CD4-positive, alpha-beta T cell (primary cell): ENCODE measurements around the gene KIF25. TPM values are rescaled to one million over a fixed set of nuclear protein-coding genes. Genes with fewer than 3 reads are reported as not detected.

Source experiments
- ATAC-seq: fragments of 200-7000 bp; cut with Tn5 transposase; one replicate; pipeline ENCODE4 v1.10.0; 2022; ENCODE audit warnings: mild to moderate bottlenecking; ENCODE audit not compliant: poor library complexity
- CTCF ChIA-PET: fragments of 350-600 bp; sonication (Branson Sonifier 250); formaldehyde crosslinking; loops from one replicate; lab custom pipeline; 2021; ENCODE audit warnings: antibody characterized with exemption, inconsistent platforms; lab: Charles Lee
- POLR2A ChIA-PET: fragments of 350-600 bp; sonication (Branson Sonifier 250); formaldehyde crosslinking; loops from one replicate; lab custom pipeline; 2021; ENCODE audit warnings: antibody characterized with exemption, inconsistent platforms; lab: Charles Lee
- DNase-seq, 14 experiments: peaks; one replicate each; pipeline ENCODE4 v3.0.0-alpha.2; 2013 to 2020; ENCODE audit warnings: mixed read lengths in 2 of 14
- H3K27ac ChIP-seq, 2 donors: one replicate each; pipeline versions ENCODE4 v1.5.1 to v1.7.0; 2013; ENCODE audit warnings: low read length in 2 of 2, low read depth in 1 of 2, mild to moderate bottlenecking in 1 of 2
- H3K27me3 ChIP-seq, 2 experiments: 1 replicate in 1 of 2; 2 replicates in 1 of 2; pipeline versions ENCODE4 v1.6.1 to v1.7.0; 2013; ENCODE audit warnings: low read length in 2 of 2, control low read depth in 1 of 2, mild to moderate bottlenecking in 1 of 2, moderate library complexity in 1 of 2; ENCODE audit not compliant: insufficient read depth in 2 of 2, control insufficient read depth in 1 of 2
- H3K36me3 ChIP-seq: one replicate; pipeline ENCODE4 v1.6.1; 2013; ENCODE audit warnings: low read length, control low read depth; ENCODE audit not compliant: insufficient read depth
- H3K4me1 ChIP-seq: one replicate; pipeline ENCODE4 v1.6.1; 2013; ENCODE audit warnings: low read length, control low read depth; ENCODE audit not compliant: insufficient read depth
- H3K4me3 ChIP-seq: one replicate; pipeline ENCODE4 v1.5.1; 2013; ENCODE audit warnings: mild to moderate bottlenecking, low read length, moderate library complexity
- H3K9me3 ChIP-seq, 2 experiments: 1 replicate in 1 of 2; 2 replicates in 1 of 2; pipeline versions ENCODE4 v1.6.1 to v1.7.0; 2013; ENCODE audit warnings: low read length in 2 of 2, mild to moderate bottlenecking in 2 of 2, control low read depth in 1 of 2, moderate library complexity in 1 of 2; ENCODE audit not compliant: control insufficient read depth in 1 of 2, insufficient read depth in 1 of 2
- H3K27ac Mint-ChIP-seq: one replicate; pipeline ENCODE4 v1.8.0; 2020; ENCODE audit warnings: mixed read lengths
- H3K27me3 Mint-ChIP-seq: one replicate; pipeline ENCODE4 v1.8.0; 2021; ENCODE audit warnings: mixed read lengths
- H3K36me3 Mint-ChIP-seq: one replicate; pipeline ENCODE4 v1.8.0; 2021; ENCODE audit warnings: low read depth, mixed read lengths
- H3K4me1 Mint-ChIP-seq: one replicate; pipeline ENCODE4 v1.8.0; 2021; ENCODE audit warnings: low read depth, mixed read lengths
- H3K4me3 Mint-ChIP-seq: one replicate; pipeline ENCODE4 v1.8.0; 2020; ENCODE audit warnings: mild to moderate bottlenecking, mixed read lengths
- H3K9me3 Mint-ChIP-seq: one replicate; pipeline ENCODE4 v1.8.0; 2020; ENCODE audit warnings: mixed read lengths
- CTCF ChIP-seq: fragments of 200-600 bp; IDR thresholded peaks from one replicate; pipeline ENCODE4 v1.8.0; 2022; ENCODE audit warnings: antibody characterized with exemption, mild to moderate bottlenecking
- intact Hi-C, 2 experiments: fragments of 100-400 bp; cut with DNase I in 1 of 2; cut with micrococcal nuclease in 1 of 2; formaldehyde crosslinking; loops; one replicate each; pipeline versions ENCODE4 v1.15.1 to v1.9.0; 2023 to 2025; cut with DNase I, micrococcal nuclease
- total RNA-seq, 174 experiments: library from RNA in 2 of 174; stranded (reverse) in 2 of 174; gene quantifications; one replicate each; pipeline ENCODE4 v1.2.3 and lab custom pipeline; 2021 to 2026

The KIF25 gene
- total RNA-seq, 2 experiments from 2014 or later, result not detected

- no peak for DNase-seq
- intact Hi-C loops, result no loop called here
- H3K9me3 Mint-ChIP-seq, result peaks cover 3% of the 10 kb centered on the region
- no peak overlapping the region for H3K4me3 Mint-ChIP-seq
- no peak for ATAC-seq
- H3K9me3 ChIP-seq, result peaks cover 39 to 60% of the 10 kb centered on the region in 2 experiments
- no peak for TF ChIP-seq CTCF
- H3K27me3 ChIP-seq, result peaks cover 4 to 31% of the 10 kb centered on the region in 2 experiments
- H3K27me3 Mint-ChIP-seq, result peaks cover 29% of the 10 kb centered on the region
- no peak overlapping the region for H3K4me3 ChIP-seq
- no peaks in the 10 kb centered on the region for H3K36me3 Mint-ChIP-seq
- ChIA-PET CTCF (no interaction called here), POLR2A (no interaction called here)
- no peaks in the 10 kb centered on the region for H3K4me1 Mint-ChIP-seq
- no peaks in the 10 kb centered on the region for H3K4me1 ChIP-seq
- H3K27ac ChIP-seq, result no peak overlapping the region
- H3K36me3 ChIP-seq, result no peaks in the 10 kb centered on the region
- H3K27ac Mint-ChIP-seq, result no peak overlapping the region
These were observed 40.4 kb downstream of the KIF25 start for GRCh38 chr6:168037856-168038255.

GRCh38 chr6:168038576-168039140, 41.2 kb downstream of the KIF25 start:
- Histone ChIP-seq H3K4me1 (no peaks in the 10 kb centered on the region), H3K27me3 (peaks cover 4 to 24% of the 10 kb centered on the region in 2 experiments), H3K9me3 (peaks cover 39 to 68% of the 10 kb centered on the region in 2 experiments), H3K4me3 (no peak overlapping the region), H3K27ac (no peak overlapping the region), H3K36me3 (no peaks in the 10 kb centered on the region)
- no peak for TF ChIP-seq CTCF
- Mint-ChIP-seq H3K4me1 (no peaks in the 10 kb centered on the region), H3K9me3 (peaks cover 3% of the 10 kb centered on the region), H3K27me3 (peaks cover 24% of the 10 kb centered on the region), H3K36me3 (no peaks in the 10 kb centered on the region), H3K4me3 (no peak overlapping the region), H3K27ac (no peak overlapping the region)
- intact Hi-C loops, result no loop called here
- POLR2A ChIA-PET, result no interaction called here
- DNase-seq (no peak), ATAC-seq (no peak)
- CTCF ChIA-PET, result no interaction called here

- Mint-ChIP-seq H3K27ac (no peak overlapping the region), H3K9me3 (peaks cover 3% of the 10 kb centered on the region), H3K4me1 (no peaks in the 10 kb centered on the region), H3K4me3 (no peak overlapping the region), H3K36me3 (no peaks in the 10 kb centered on the region), H3K27me3 (peaks cover 18% of the 10 kb centered on the region)
- ATAC-seq, result no peak
- POLR2A ChIA-PET, result no interaction called here
- Histone ChIP-seq H3K4me1 (no peaks in the 10 kb centered on the region), H3K27ac (no peak overlapping the region), H3K9me3 (peaks cover 39 to 73% of the 10 kb centered on the region in 2 experiments), H3K27me3 (peaks cover 4 to 20% of the 10 kb centered on the region in 2 experiments), H3K36me3 (no peaks in the 10 kb centered on the region), H3K4me3 (no peak overlapping the region)
- CTCF ChIA-PET, result no interaction called here
- no peak for TF ChIP-seq CTCF
- no peak for DNase-seq
- intact Hi-C loops, result no loop called here
These were observed 41.8 kb downstream of the KIF25 start for GRCh38 chr6:168039301-168039700.
